Embryonic facial prominence (tissue), 1 donor: ENCODE measurements around the gene CFAP45.
"Not testable (repeated sequence)": the region's sequence is repeated elsewhere in the genome, so short reads cannot be mapped to it uniquely, and the experiment has no call there.

ENCODE experiments used
- DNase-seq: peaks from one replicate; pipeline ENCODE4 v3.0.0-alpha.2; 2016; ENCODE audit errors: extremely low spot score

The CFAP45 gene

GRCh38 chr1:159904036-159904435 is 4.1 kb upstream of the CFAP45 start:
- not testable (repeated sequence) for DNase-seq

- DNase-seq, result no peak
These were observed 2.6 kb upstream of the CFAP45 start for GRCh38 chr1:159902541-159902940.

GRCh38 chr1:159900755-159901360 is 893 bp upstream of the CFAP45 start:
- DNase-seq, result no peak

GRCh38 chr1:159899634-159900033 is 331 bp downstream of the CFAP45 start:
- not testable (repeated sequence) for DNase-seq

GRCh38 chr1:159898527-159898926 is 1.4 kb downstream of the CFAP45 start:
- no peak for DNase-seq

GRCh38 chr1:159897962-159898361 is 2.0 kb downstream of the CFAP45 start:
- no peak for DNase-seq

GRCh38 chr1:159896546-159896930 is 3.4 kb downstream of the CFAP45 start:
- DNase-seq, result no peak

GRCh38 chr1:159895836-159896545 is 4.0 kb downstream of the CFAP45 start:
- peak; percentile 32 for DNase-seq

- DNase-seq, result no peak
These were observed 4.7 kb downstream of the CFAP45 start for GRCh38 chr1:159895286-159895685.

- DNase-seq, result no peak
These were observed 7.0 kb downstream of the CFAP45 start for GRCh38 chr1:159892944-159893343.

- DNase-seq, result no peak
These were observed 8.4 kb downstream of the CFAP45 start for GRCh38 chr1:159891275-159892157.

- DNase-seq, result no peak
These were observed 9.6 kb downstream of the CFAP45 start for GRCh38 chr1:159890390-159890789.

GRCh38 chr1:159889821-159890252 is 10.1 kb downstream of the CFAP45 start:
- DNase-seq, result no peak

GRCh38 chr1:159889202-159889601 is 10.8 kb downstream of the CFAP45 start:
- no peak for DNase-seq

- DNase-seq, result no peak
These were observed 15.7 kb downstream of the CFAP45 start for GRCh38 chr1:159884296-159884695.

- DNase-seq, result no peak
These were observed 16.8 kb downstream of the CFAP45 start for GRCh38 chr1:159883134-159883533.

GRCh38 chr1:159882527-159882862 is 17.5 kb downstream of the CFAP45 start:
- DNase-seq, result no peak

GRCh38 chr1:159881622-159882526 is 18.1 kb downstream of the CFAP45 start:
- DNase-seq, result no peak

GRCh38 chr1:159880430-159880829 is 19.5 kb downstream of the CFAP45 start:
- DNase-seq, result no peak

- DNase-seq, result no peak
These were observed 20.0 kb downstream of the CFAP45 start for GRCh38 chr1:159879977-159880376.

- no peak for DNase-seq
These were observed 20.8 kb downstream of the CFAP45 start for GRCh38 chr1:159879136-159879535.
